GM19023 (cell line): Measurements from ENCODE around the gene UBAP1L.
"Not testable (repeated sequence)": the region's sequence is repeated elsewhere in the genome, so short reads cannot be mapped to it uniquely, and the experiment has no call there.

Experiments used
- ATAC-seq: cut with Tn5 transposase; IDR thresholded peaks from one replicate; pipeline ENCODE4 v1.9.1; 2021; ENCODE audit warnings: mild to moderate bottlenecking, moderate library complexity; ENCODE audit not compliant: unreplicated experiment

UBAP1L gene

DNA sequence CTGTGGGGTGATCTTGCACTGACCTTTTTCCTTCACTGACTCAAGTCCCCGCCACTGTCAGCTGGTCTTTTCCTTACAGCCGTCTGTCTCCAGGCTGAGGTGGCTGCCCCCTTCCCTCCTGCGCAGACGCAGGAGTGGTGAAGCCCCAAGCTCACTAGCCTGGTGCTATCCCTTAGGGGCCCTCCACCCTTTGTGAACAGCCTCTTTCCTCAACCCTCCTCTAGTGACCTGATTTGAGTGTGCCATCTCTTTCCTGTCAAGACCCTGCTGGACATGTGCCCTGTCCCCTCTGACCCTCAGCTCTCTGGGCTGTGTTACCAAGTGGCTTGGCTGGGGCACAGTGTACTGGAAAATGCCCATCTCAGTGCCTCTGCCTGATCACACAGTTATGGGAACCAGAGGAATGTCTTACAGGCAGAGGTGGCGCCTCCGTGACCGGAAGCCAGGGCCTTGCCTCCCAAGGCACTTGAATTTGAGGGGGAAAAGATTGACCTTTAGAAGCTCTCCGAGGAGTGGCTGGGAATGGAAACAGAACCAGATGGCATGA lies 29.7 kb downstream of the UBAP1L start:
- ATAC-seq: no peak

DNA sequence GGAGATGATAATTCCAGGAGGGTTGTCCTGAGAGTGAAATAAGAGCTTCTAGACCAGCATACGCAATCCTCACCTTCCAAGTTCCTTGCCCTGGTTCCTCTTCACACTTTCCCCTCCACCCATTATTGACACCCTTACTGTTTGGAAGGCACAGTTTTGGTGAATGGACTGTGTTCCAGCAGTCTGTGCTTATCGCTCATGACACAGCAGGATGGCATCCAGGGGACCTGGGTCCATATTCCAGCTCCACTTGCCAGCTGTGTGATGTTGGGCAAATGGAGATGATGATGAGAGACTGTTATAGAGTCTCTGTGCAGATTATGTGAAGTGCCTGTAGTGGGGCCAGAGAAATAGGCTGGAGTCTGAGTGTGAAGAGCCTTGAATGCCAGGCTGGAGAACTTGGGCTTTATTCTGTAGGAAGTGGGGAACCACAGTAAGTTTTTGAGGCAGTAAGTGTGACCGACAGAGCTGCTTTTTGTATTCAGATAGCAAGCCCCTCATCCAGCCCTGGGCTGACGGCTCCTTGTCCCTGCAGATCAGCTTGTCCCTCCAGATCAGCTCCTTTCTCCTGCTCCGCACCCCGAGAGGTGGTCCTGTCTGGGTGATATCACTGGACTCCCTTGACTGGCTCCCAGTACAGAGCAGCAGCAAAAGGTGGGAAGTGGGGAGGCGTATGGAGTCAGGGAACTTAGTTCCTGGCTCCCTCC lies 30.3 kb downstream of the UBAP1L start:
- ATAC-seq: no peak

DNA sequence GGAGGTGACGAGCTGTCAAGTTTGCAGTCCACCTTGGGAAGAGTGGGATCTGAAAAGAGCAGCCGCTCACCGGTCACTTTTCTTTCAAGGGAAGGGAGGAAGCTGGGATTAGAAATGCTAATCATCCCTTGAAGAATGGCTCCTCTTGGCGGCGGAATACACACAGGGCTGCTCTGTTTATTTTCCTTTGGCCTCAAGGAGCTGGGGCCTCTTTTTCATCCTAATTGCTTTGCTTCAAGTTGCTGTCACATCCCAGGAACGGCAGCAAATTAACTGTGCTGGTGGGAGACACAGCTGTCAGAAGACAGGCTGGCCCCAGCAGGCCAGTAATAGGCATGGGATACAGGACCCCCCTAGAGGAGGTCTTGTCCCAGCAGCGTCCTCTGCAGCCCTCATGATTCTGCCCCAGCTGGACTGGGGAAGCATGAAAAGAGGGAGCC lies 31.7 kb downstream of the UBAP1L start:
- ATAC-seq: no peak

GRCh38 chr15:65082303-65082953 lies 32.6 kb downstream of the UBAP1L start:
- no peak for ATAC-seq

GRCh38 chr15:65081758-65082157 lies 33.2 kb downstream of the UBAP1L start:
- ATAC-seq: no peak

GRCh38 chr15:65081270-65081669 lies 33.7 kb downstream of the UBAP1L start:
- ATAC-seq: no peak

DNA sequence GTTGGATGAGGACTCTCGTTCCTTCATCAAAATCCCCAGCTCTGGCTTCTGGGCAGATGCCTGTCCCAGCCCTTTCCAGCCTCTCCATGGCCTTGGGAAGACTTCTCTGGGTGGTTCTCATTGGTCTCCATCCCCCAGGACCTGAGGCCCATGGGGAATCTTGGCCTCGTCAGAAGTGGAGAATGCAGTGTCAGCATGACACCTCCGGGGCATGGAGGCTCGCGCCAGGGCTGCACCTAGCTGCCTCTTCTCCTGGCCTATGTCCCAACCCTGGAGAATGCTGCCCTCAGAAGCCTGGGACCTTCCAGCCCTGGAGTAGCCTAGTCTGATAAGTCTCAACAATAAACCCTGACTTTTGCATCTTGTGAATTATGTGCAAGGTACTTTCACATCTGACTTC lies 35.4 kb downstream of the UBAP1L start:
- no peak for ATAC-seq

DNA sequence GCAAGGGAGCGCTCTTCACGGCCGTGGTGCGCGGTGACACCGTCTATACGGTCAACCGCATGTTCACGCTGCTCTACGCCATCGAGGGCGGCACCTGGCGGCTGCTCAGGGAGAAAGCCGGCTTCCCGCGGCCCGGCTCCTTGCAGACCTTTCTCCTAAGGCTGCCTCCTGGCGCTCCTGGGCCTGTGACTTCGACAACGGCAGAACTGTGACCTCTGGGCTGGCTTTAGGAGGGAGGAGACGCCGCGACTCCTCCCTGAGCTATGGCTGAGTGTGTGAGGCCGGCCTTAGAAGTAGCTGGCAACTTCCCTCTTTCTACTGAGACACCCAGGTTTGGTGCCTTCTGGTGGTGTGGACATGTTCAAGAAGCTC lies 37.0 kb downstream of the UBAP1L start:
- no peak for ATAC-seq

DNA sequence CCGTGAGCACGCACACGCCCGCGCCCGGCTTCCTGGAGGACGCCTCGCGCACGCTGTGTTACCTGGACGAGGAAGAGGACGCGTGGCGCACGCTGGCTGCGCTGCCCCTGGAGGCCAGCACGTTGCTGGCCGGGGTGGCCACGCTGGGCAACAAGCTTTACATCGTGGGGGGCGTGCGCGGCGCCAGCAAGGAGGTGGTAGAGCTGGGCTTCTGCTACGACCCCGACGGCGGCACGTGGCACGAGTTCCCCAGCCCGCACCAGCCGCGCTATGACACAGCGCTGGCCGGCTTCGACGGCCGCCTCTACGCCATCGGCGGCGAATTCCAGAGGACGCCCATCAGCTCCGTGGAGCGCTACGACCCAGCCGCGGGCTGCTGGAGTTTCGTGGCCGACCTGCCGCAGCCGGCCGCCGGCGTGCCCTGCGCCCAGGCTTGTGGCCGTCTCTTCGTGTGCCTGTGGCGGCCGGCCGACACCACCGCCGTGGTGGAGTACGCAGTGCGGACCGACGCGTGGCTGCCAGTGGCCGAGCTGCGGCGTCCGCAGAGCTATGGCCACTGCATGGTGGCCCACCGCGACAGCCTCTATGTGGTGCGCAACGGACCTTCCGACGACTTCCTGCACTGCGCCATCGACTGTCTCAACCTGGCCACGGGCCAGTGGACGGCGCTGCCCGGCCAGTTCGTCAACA lies 37.6 kb downstream of the UBAP1L start:
- ATAC-seq: no peak

DNA sequence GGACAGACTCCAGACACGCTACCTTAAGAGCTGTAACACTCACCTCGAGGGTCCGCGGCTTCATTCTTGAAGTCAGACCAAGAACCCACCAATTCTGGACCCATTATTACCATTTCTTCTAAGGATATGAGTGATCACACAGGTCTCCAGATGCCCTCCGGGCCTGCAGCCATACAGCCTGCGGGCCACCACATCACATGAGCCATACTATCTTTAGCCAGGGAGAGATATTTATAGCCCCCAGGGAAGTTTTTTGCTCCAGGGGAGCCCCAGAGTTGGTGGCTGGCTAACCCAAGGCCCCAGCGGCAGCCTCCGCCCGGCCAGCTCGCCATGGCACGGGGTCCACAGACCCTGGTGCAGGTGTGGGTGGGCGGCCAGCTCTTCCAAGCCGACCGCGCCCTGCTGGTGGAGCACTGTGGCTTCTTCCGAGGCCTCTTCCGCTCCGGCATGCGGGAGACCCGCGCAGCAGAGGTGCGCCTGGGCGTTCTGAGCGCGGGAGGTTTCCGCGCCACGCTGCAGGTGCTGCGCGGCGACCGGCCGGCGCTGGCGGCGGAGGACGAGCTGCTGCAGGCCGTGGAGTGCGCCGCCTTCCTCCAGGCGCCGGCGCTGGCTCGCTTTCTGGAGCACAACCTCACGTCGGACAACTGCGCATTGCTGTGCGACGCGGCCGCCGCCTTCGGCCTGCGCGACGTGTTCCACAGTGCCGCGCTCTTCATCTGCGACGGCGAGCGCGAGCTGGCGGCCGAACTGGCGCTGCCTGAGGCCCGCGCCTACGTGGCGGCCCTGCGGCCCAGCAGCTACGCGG lies 38.3 kb downstream of the UBAP1L start, which contains the start of gene KBTBD13:
Gene KBTBD13, plus strand, starts transcription at position 261 of the 805 bp plus-strand sequence. Its CDS starts 70 bp downstream, at position 331.
- no peak for ATAC-seq

DNA sequence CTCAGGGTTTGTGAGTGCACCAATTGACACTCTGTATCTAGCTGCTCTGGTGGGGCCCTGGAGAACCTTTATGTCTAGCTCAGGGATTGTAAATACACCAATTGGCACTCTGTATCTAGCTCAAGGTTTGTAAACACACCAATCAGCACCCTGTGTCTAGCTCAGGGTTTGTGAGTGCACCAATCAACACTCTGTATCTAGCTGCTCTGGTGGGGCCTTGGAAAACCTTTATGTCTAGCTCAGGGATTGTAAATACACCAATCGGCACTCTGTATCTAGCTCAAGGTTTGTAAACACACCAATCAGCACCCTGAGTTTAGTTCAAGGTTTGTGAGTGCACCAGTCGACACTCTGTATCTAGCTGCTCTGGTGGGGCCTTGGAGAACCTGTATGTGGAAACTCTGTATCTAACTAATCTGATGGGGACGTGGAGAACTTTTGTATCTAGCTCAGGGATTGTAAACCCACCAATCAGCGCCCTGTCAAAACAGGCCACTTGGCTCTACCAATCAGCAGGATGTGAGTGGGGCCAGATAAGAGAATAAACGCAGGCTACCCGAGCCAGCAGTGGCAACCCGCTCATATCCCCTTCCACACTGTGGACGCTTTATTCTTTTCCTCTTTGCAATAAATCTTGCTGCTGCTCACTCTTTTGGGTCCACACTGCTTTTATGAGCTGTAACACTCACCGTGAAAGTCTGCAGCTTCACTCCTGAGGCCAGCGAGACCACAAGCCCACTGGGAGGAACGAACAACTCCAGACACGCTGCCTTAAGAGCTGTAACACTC lies 39.2 kb downstream of the UBAP1L start:
- ATAC-seq: not testable (repeated sequence)

GRCh38 chr15:65074946-65075345 lies 40.1 kb downstream of the UBAP1L start:
- ATAC-seq: not testable (repeated sequence)

GRCh38 chr15:65072617-65073016 lies 42.4 kb downstream of the UBAP1L start:
- ATAC-seq: no peak

DNA sequence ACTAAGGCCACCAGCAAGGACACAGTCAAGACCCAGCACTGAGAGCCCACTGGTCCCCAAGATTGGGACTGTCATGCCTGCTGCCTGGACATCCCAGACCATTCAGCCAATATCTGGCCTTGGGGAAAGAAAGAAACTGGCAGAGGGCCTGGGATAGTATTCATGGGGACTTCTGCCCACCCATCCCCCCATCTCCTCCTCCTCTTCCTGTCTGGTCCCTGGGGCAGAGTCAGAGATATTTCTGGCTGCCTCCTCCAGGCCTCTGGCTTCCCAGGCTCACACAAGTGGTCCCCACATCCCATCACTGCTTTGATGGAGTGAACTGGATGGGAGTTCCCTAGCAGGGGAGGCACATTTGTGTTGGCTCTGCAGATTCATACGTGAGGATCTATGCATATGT lies 43.0 kb downstream of the UBAP1L start:
- no peak for ATAC-seq

- ATAC-seq: no peak
Observed at GRCh38 chr15:65071381-65071811, 43.6 kb downstream of the UBAP1L start.

- ATAC-seq: no peak
Observed at GRCh38 chr15:65069779-65070546, 45.0 kb downstream of the UBAP1L start.

DNA sequence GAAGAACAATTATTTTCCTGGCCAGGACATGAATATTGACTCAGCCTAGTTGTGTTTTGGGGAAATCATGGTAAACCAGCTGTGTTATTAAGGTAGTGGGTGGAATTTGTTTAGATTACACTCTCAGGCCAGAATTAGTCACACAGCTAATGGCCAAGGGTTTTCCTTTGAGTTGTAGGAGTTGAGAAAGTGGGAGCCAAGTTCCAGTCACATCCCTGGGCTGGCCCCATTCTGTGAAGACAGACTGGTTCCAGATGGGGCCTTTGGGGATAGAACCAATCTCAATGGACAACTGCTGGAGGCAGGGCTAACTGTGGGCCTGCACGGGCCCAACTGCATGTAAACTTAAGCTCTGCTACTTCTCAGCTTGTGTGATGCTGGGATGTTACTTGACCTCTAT lies 45.8 kb downstream of the UBAP1L start:
- ATAC-seq: no peak

DNA sequence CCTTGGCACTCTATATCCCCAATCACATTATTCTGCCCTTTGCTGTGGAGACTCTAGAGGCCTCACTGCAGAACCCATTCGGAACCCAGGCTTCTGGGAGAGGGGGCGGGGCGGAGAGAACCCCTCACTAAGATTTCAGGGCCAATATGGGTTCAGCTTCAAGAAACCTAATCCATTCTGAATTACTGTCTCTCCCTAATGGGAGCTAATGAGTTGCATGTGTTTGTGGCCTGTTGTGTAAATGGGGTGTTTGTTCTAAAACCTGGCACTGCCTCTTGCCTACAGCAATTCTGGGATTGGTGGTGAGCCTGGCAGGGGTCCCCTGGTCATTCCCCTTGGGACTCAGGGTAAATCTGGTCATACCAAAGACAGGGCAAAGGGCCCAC lies 46.6 kb downstream of the UBAP1L start:
- ATAC-seq: no peak
